Measurements from ENCODE around the gene SPATA45.
A peak's percentile ranks its signal among the peaks of the same experiment; 100 is the strongest.

Gene SPATA45

DNA sequence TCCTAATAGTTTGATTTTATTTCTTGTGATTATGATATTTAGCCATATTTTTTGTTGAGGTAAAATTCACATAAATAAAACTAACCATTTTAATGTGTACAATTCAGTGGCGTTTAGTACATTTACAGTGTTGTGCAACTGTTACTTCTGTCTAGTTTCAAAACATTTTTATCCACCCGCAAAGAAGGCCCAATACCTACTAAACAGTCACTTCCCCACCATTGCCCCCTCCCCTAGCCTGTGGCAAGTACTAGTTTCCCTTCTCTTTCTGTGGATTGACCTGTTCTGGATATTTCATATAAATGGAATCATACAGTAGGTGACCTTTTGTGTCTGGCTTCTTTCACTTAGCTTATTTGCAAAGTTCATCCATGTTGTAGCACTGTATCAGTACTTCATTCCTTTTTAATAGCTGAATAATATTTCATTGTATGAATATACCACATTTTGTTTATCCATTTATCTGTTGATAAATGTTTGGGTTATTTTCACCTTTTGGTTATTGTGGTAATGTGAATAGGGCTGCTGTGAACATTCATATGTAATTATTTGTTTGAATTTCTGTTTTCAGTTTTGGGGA lies 14.8 kb upstream of the SPATA45 start:
- H3K9me3 ChIP-seq (ENCODE audit: control insufficient read depth, insufficient read depth, low read length), result no peaks in the 10 kb centered on the region
- H3K79me2 ChIP-seq (ENCODE audit: control insufficient read depth, low read length), result peaks cover 71% of the 10 kb centered on the region
- H3K27me3 ChIP-seq (ENCODE audit: control insufficient read depth, low read length), result no peaks in the 10 kb centered on the region
- peak overlapping the region; percentile 43 for H3K4me2 ChIP-seq (ENCODE audit: low read length)
- peaks cover 9% of the 10 kb centered on the region; the same call in 1 of the 2 replicates for H4K20me1 ChIP-seq (ENCODE audit: control insufficient read depth, insufficient read depth, low read depth, low read length)
- 0 out of 2 replicates have a peak, but pooled peaks cover 2% of the 10 kb centered on the region for H3F3A ChIP-seq (ENCODE audit: control insufficient read depth, insufficient read depth)
- peaks cover 35% of the 10 kb centered on the region for H3K4me1 ChIP-seq (ENCODE audit: control insufficient read depth, low read length)
- TF ChIP-seq, protein P1, sequence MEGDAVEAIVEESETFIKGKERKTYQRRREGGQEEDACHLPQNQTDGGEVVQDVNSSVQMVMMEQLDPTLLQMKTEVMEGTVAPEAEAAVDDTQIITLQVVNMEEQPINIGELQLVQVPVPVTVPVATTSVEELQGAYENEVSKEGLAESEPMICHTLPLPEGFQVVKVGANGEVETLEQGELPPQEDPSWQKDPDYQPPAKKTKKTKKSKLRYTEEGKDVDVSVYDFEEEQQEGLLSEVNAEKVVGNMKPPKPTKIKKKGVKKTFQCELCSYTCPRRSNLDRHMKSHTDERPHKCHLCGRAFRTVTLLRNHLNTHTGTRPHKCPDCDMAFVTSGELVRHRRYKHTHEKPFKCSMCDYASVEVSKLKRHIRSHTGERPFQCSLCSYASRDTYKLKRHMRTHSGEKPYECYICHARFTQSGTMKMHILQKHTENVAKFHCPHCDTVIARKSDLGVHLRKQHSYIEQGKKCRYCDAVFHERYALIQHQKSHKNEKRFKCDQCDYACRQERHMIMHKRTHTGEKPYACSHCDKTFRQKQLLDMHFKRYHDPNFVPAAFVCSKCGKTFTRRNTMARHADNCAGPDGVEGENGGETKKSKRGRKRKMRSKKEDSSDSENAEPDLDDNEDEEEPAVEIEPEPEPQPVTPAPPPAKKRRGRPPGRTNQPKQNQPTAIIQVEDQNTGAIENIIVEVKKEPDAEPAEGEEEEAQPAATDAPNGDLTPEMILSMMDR (IDR thresholded peaks at IDR 0.05; ENCODE audit: low read depth, low read length, poor library complexity, severe bottlenecking), result no peak
- no peak for TF ChIP-seq EZH2phosphoT487 (IDR thresholded peaks at IDR 0.05; ENCODE audit: borderline replicate concordance, low read length)
- no peak overlapping the region for H3K27ac ChIP-seq (ENCODE audit: low read depth, low read length)
- H3K36me3 ChIP-seq (ENCODE audit: control insufficient read depth, low read length), result peaks cover 64% of the 10 kb centered on the region
- H3K9me2 ChIP-seq (replicated peaks; ENCODE audit: control insufficient read depth, low read length), result no peaks in the 10 kb centered on the region
- peak overlapping the region; percentile 25; the same call in 1 of the 2 replicates for H3K4me3 ChIP-seq (ENCODE audit: low read length)

DNA sequence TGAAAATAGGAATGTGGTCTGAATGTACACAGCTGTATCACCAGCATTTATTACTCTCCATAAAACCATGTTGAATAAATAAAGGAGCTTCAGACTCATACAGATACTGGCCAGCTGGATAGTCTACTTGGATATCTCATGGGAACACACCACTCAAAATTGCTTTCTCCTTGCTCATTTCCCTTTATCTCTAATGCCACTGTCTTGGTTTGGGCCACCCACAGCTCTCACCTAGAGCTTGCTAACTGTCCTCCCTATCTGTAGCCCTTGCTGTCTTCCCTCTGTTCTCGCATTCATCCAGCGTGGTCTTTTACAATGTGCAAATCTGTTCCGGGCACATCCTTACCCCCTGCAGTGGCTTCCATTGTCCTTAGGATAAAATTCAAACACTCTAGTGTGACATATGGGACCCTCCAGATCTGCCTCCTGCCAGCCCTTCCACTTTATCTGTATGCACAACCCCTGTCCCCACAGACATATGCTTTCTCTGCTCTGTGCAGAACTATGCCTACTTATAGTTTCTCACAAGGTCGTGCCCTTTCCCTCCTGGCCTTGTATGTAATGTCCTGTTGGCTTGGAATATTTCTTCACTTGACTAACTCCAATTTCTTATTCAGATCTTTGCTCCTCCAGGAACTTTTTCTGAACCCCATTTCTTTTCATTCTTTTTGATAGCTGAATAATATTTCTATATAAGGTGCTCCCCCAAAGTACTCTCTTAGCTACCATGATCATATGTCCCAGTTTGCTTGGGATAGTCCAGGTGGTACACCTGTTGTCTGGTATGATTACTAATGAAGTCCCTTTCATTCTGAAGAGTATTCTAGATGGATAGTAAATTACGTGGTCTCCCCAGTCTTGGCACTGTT lies 13.5 kb upstream of the SPATA45 start:
- TF ChIP-seq, protein P1 (IDR thresholded peaks at IDR 0.05; ENCODE audit: low read depth, low read length, poor library complexity, severe bottlenecking), result no peak
- TF ChIP-seq EZH2phosphoT487 (IDR thresholded peaks at IDR 0.05; ENCODE audit: borderline replicate concordance, low read length), result no peak
- Histone ChIP-seq H3K9me3 (ENCODE audit: control insufficient read depth, insufficient read depth, low read length) (no peaks in the 10 kb centered on the region), H3K36me3 (ENCODE audit: control insufficient read depth, low read length) (peaks cover 55% of the 10 kb centered on the region), H3K27ac (ENCODE audit: low read depth, low read length) (no peak overlapping the region), H3K4me2 (ENCODE audit: low read length) (peak overlapping the region; percentile 91), H3K4me3 (ENCODE audit: low read length) (peak overlapping the region; percentile 92), H3K9me2 (replicated peaks; ENCODE audit: control insufficient read depth, low read length) (no peaks in the 10 kb centered on the region), H3F3A (ENCODE audit: control insufficient read depth, insufficient read depth) (0 out of 2 replicates have a peak, but pooled peaks cover 2% of the 10 kb centered on the region), H3K27me3 (ENCODE audit: control insufficient read depth, low read length) (no peaks in the 10 kb centered on the region), H3K4me1 (ENCODE audit: control insufficient read depth, low read length) (peaks cover 43% of the 10 kb centered on the region), H4K20me1 (ENCODE audit: control insufficient read depth, insufficient read depth, low read depth, low read length) (peaks cover 9% of the 10 kb centered on the region; the same call in 1 of the 2 replicates), H3K79me2 (ENCODE audit: control insufficient read depth, low read length) (peaks cover 83% of the 10 kb centered on the region)

DNA sequence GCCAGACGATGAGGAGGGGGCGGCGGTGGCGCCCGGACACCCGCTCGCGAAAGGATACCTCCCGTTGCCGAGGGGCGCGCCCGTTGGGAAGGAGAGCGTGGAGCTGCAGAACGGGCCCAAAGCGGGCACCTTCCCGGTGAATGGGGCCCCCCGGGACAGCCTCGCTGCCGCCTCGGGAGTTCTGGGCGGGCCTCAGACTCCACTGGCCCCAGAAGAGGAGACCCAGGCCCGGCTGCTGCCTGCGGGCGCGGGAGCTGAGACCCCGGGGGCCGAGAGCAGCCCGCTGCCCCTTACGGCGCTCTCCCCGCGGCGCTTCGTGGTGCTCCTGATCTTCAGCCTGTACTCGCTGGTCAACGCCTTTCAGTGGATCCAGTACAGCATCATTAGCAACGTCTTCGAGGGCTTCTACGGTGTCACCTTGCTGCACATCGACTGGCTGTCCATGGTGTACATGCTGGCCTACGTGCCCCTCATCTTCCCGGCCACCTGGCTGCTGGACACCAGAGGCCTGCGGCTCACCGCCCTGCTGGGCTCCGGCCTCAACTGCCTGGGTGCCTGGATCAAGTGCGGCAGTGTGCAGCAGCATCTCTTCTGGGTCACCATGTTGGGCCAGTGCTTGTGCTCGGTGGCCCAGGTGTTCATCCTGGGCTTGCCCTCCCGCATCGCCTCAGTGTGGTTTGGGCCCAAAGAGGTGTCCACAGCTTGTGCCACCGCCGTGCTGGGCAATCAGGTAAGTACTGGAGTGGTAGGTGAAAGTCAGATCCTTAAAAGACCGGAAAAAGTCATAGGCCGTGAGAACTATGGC lies 11.2 kb upstream of the SPATA45 start:
- no peaks in the 10 kb centered on the region for H3F3A ChIP-seq (ENCODE audit: control insufficient read depth, insufficient read depth)
- no peaks in the 10 kb centered on the region for H3K27me3 ChIP-seq (ENCODE audit: control insufficient read depth, low read length)
- peaks cover 80% of the 10 kb centered on the region for H3K79me2 ChIP-seq (ENCODE audit: control insufficient read depth, low read length)
- no peaks in the 10 kb centered on the region for H3K9me2 ChIP-seq (replicated peaks; ENCODE audit: control insufficient read depth, low read length)
- H3K36me3 ChIP-seq (ENCODE audit: control insufficient read depth, low read length), result peaks cover 39% of the 10 kb centered on the region
- H3K4me2 ChIP-seq (ENCODE audit: low read length), result peak overlapping the region; percentile 91
- peaks cover 9% of the 10 kb centered on the region; the same call in 1 of the 2 replicates for H4K20me1 ChIP-seq (ENCODE audit: control insufficient read depth, insufficient read depth, low read depth, low read length)
- TF ChIP-seq EZH2phosphoT487 (IDR thresholded peaks at IDR 0.05; ENCODE audit: borderline replicate concordance, low read length), result no peak
- TF ChIP-seq, protein P1 (IDR thresholded peaks at IDR 0.05; ENCODE audit: low read depth, low read length, poor library complexity, severe bottlenecking), result no peak
- H3K27ac ChIP-seq (ENCODE audit: low read depth, low read length), result peak overlapping the region; percentile 65
- H3K9me3 ChIP-seq (ENCODE audit: control insufficient read depth, insufficient read depth, low read length), result no peaks in the 10 kb centered on the region
- peaks cover 40% of the 10 kb centered on the region for H3K4me1 ChIP-seq (ENCODE audit: control insufficient read depth, low read length)
- H3K4me3 ChIP-seq (ENCODE audit: low read length), result peak overlapping the region; percentile 92
